GM18505 (cell line): ENCODE measurements around the gene LGMN.
"Not testable (repeated sequence)": the region's sequence is repeated elsewhere in the genome, so short reads cannot be mapped to it uniquely, and the experiment has no call there.

Experiments
- ATAC-seq: cut with Tn5 transposase; IDR thresholded peaks from one replicate; pipeline ENCODE4 v1.9.1; 2021; ENCODE audit not compliant: unreplicated experiment
- POLR2A ChIP-seq: IDR thresholded peaks from 4 replicates; pipeline ENCODE4 v1.6.1; 2011; ENCODE audit warnings: borderline replicate concordance; ENCODE audit not compliant: insufficient read depth, insufficient read length; ENCODE audit errors: extremely low read depth

Gene LGMN

DNA sequence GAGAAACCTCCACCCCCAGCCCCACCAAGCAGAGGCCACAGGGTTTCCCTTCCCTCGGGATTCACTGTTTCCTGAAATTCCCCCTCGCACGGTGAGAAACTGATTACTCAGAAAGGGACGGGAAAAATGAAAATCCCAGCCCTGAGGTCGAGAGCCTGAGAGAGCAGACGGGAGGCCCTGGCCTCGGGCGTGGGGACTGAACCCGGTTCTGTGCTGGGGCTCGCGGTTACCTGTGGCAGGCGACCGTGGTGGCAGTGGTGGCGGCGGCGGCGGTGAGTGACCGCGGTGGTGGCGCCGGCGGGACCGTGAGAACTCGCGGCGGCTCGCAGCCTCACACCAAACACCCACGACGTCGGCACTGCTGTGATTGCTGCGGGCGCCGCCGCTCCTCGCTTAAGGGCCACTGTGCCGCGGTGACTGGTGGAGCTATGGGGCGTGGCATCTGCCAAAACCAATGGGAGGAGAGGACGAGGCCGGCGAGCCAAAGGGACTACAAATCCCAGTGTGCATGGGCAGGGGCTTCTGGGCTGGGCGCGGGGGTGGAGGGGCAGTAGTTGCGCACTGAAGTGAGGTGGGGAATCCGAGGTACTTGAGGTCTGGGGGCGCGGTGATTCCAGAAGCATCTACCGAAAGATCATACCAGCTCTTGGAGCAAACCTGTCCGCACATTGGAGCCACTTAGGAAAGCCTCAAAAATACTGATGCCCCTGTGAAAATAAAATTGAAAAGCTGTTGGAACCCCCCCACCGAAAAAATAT lies at the start of gene LGMN:
LGMN (minus strand) TSS at position 369 of the 758 bp plus-strand sequence. CDS start 15,841 bp downstream, outside the sequence.
- peak; percentile 71 for ATAC-seq
- TF ChIP-seq POLR2A, result peak; percentile 96

DNA sequence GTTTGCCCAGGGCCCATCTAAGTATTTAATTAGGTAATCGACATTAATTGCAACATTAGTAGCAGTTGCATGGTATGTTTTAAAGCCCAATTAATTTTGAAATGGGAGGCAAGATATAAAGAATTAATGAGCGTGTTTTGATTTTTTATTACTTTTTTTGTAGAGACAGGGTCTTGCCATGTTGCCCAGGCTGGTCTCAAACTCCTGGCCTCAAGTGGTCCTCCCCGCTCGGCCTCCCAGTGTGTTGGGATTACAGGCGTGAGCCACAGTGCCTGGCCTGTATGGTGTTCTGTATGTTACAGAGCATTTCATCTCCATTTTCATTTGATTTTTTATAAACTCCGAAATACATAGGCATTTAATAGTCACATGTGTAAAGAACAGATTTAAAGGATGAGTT lies 46.5 kb upstream of the LGMN start:
- ATAC-seq, result no peak
- TF ChIP-seq POLR2A, result no peak

DNA sequence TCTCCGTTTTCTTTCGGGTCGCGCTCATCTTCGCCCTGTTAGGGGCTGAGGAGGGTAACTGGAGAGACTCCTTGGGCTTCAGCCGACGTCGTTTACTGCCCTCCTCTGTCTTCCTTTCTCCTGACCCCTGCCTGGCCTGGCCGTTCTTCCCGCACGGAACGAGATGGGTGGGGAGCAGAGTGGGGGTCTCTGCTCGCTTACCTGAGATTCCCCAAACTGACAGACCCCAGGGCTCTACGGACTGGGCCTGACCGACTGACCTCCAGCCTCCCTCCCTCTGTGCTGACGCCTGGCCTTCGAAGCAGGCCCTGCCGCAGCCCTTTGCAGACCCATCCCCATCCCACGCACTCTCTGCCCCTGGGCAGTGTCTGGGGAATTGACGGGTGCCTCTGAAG lies 46.1 kb upstream of the LGMN start:
- no peak for TF ChIP-seq POLR2A
- ATAC-seq, result no peak

DNA sequence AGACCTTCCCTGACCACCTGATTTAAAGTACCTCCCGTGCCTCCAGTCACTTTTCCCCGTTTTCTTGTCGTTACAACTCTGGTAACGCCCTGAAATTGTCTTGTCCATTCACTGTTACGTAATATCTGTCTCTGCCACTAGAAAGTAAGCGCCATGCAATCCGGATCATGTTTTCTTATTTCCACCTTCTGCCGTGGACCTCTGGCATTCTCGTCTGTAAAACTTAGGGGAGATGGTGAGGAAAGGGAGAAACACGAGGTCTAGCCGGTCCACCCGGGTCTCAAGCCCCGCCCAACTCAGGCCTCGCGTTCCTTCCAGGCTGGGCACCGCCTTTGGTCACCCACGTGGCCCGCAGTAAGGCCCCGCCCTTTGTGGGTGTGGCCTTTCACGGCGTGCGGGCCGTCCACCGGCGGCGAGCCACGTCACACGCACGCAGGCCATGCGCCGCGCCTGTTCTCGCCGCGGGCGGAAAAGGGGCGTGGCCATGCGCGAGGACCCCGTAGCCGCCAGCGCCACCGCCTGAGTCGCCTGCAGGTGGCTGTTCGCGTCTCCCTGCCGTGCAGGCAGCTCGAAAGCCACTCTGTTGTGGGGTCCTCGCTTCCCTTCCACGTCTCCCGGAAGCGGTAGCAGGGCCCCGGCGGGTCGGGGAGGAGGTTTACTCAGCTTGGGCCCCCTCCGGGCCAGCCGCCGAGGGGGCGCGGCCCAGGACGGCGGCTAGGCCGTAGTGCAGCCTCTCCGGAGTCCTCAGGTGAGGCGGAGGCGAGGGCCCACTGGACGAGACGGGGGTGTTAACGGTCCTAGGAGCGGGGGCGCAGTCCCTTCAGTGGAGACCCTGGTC lies 45.5 kb upstream of the LGMN start, which contains the start of gene GOLGA5:
GOLGA5 (plus strand) TSS at position 597 of the 838 bp plus-strand sequence. CDS start 3,133 bp downstream, outside the sequence.
- ATAC-seq, result peak; percentile 92
- peak; percentile 88 for TF ChIP-seq POLR2A

DNA sequence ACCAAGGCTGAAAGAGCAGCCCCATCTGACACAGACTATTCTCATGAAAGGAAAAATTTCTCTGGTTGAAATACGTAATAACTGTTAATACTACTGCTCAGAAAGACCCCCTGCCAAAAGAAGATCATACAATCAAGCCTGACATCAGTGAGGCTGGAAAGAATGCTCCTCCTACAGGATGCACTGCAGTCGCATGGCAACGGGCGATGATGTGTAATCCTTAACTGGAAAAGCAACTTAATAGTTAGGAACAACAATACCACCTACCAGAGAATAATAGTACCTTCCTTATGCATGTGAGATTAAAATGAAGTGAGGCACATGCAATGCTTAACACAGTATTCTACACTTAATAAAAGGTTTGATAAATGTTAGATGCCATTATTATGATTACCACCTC lies 44.5 kb upstream of the LGMN start:
- no peak for TF ChIP-seq POLR2A
- ATAC-seq, result no peak

DNA sequence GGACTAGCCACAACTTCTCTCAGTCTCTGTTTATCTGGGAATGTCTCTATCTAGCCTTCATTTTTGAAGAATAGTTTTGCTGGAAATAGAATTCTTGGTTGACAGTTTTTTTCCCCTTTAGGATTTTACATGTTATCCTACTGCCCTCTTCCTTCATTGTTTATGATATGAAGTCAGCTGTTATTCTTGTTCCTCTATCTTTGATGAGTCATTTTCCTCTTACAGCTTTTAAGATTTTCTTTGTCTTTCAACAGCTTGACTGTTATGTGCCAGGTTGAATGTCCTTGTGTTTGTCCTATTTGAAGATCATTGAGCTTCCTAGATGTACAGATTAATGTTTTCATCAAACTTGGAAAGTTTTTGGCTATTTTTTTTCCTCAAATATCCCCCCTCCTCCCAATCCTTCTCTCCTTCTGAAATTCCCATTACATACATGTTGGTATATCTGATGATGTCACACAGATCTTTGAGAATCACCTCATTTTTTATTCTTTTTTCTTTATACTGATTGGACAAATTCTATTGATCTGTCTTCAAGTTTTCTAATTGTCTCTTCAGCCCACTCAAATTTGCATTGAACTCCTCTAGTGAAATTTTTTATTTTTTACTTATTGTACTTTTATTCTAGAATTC lies 41.1 kb upstream of the LGMN start:
- no peak for ATAC-seq
- TF ChIP-seq POLR2A, result no peak

DNA sequence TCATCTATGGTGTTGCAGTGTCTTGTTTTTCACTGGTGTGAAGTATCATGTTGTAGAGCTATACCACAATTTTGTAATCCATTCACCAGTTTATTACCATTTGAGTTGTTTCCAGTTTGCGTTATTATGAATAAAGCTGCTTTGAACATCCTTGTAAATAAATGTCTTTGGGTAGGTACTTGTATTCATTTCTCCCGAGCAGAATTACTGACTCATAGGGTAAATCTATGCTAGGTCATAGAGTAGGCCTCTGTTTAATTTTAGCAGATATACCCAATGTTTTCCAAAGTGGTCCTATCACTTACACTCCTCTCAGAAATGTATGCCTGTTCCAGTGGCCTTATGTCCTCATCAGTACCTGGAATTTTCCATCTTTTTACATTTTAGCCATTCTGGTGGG lies 39.1 kb upstream of the LGMN start:
- no peak for TF ChIP-seq POLR2A
- ATAC-seq, result no peak

DNA sequence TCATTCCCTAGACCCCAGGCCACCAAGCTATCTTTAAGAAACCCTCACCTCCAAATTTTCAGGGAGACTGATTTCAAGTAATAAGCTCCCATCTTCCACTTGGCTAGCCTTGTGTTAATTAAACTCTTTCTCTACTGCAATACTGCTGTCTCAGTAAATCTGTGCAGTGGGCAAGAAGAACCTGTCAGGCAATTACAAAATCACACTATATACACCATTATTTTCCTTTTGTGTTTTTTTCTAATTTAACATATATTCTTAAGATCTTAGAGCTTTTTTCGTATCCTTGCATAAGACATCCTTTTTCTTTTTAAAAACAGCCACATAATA lies 38.0 kb upstream of the LGMN start:
- no peak for ATAC-seq
- no peak for TF ChIP-seq POLR2A

DNA sequence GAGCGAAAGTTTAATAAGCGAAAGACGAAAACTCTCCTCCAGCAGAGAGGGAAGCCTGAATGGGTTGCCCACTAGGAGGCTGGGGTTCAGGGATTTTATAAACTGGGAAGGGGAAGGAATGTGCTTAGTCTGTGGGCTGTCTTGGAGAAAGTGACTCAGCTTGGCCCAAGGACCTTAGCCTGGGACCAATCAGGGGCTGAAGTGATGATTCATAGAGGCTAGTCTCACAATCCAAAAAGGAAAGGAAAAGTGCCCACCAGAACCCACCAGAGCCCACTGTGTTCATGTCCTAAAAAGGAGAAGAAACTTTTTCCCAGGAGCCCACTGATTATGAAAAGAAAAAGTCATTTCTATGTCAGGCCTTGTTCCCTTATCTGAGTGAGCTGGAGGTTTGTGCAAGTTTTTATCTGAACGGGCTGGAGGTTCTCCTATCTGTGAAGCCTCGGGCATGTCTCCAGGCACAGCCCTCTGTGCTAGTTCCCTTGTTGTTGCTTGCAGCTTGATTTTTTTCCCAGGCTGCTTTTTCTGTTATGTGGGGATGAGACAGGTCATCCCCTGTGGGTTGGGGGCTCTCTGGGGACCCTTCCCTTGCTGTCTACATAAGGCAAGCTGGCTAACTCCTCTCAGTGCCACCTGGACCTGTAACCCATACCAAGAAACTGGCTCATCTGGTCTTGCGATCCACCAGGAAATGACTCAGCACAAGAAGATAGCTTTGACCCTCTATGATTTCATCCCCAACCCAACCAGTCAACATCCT lies 37.4 kb upstream of the LGMN start:
- TF ChIP-seq POLR2A, result no peak
- ATAC-seq, result no peak

DNA sequence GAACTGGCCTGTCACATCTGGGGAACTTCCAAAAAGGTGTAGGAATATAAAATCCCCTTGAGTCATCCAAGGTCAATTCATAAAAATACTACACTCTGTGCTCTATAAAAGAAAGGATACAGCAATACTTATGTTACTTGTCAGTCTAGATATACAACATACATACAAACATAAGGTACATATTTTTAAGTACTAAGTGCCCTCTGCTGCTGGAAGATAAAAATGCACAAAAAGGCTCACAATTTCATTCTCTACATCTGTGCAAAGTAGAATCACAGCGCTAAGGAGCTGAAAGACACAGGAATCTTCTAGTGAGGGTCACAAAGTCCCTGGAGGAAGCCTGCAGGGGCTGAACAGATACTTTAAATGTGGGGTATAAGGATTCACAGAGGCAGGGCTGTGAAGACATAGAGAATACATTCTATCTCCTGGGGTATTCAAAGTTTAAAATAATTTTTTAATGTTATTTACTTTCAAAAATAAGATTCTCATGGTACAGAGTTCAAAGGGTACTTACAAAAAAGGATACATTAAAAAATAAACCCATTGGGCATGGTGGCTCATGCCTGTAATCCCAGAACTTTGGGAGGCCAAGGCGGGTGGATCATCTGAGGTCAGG lies 35.5 kb upstream of the LGMN start:
- no peak for TF ChIP-seq POLR2A
- ATAC-seq, result no peak

DNA sequence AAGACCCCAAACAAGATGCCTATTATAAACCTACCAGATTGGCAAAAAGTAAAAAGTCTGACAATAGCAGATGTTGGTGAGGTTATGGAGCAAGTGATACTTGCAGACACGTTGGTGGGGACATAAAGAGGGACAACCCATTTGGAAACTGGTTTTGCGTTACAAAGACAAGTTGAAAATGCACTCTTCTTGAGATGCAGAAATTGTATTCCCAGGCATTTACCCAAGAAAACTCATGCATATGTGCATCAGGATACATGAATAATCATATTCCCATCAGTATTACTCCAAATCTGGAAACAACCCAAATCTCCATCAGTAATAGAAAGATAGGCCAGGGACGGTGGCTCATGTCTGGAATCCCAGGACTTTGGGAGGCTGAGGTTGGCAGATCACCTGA lies 32.9 kb upstream of the LGMN start:
- no peak for TF ChIP-seq POLR2A
- ATAC-seq, result no peak

DNA sequence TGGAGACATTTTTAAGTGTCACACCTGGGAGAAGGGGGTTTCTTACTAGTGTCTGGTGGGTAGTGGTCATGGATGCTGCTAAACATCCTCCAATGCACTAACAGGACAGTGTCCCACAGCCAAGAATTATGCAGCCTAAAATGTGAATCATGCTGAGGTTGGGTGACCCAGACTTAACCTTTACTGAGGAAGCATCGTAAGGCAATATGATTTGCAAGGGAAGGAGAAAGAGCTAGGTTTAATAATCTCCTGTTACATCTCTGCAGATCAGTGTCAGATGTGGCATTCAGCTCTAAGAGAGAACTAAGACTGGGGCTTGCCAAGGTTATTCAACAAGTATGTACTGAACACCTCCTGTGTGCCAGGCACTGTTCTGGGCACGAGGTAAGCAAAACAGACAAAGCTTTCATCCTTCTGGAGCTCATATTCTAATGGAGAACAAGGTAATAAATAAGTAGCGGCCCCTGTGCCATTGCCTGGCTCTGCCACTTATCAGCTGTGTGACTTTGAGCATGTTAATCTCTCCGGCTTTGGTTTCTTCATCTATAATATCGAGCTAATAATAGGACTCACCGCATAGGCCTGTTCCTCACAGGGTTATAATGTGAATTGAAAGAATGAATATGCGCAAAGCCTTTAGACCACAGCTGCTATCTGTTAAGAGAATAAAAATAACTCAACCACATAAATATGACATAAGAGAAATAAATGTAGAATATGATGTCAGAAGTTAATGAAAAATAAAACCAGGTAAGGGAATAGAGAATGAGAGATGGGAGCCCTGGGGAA lies 32.2 kb upstream of the LGMN start:
- ATAC-seq, result no peak
- TF ChIP-seq POLR2A, result no peak

DNA sequence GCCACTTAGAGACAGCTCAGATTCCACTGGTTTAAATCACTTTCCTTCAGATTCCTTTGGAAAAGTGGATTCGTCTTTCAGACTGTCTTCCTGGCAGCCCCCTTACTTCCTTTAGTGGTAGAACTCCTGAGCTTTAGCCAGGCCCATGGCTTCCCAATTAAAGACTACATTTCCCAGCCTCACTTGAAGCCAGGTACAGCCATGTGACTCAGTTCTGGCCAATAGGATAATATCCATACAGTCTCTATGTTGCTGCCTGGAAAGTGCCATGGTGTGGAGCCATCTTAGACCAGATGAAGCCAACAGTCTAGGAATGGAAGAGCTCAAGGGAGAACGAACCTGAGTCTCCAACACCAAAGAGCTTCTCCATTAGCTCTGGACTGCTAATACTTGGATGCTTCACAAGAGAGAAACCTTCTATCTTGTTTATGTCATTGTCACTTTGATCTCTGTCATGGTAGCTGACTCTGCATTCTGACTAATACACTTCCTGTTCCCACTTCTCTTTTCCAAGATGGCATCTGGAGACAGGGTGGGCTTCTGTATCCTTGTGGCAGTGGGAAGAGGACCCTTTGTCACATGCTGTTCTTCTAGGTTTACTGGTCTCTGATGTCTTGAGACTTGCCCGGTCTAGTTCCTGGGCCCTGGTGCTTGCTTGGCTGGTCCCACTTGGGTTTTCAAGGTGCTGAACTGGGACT lies 30.6 kb upstream of the LGMN start:
- not testable (repeated sequence) for ATAC-seq

DNA sequence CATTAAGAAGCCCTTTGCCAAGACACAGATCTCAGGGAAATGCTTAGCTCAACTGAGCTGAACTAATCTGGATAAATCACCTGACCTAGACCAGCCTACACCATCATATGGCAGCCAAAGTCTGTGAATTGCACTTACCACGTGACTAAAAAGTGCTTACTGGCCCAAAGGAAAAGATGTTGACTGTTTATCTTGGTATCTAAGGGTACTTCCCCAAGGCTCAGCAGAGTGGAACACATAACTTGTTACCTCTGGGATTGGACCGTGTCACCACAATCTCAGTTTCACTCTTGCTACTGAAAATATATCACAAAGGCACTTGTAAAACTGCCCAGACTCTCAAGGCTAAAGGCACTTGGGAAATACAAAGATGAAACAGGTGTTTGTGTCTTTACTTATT lies 26.9 kb upstream of the LGMN start:
- ATAC-seq, result peak; percentile 88
